Uterus (tissue), 4 donors: ENCODE measurements around the gene FRMD7. TPM values are rescaled to one million over a fixed set of nuclear protein-coding genes. Genes with fewer than 3 reads are reported as not detected.
"Not testable (repeated sequence)": the region's sequence is repeated elsewhere in the genome, so short reads cannot be mapped to it uniquely, and the experiment has no call there.

Source experiments
- DNase-seq, 2 donors: peaks; one replicate each; pipeline ENCODE4 v3.0.0-alpha.2; 2019 to 2020
- H3K27ac ChIP-seq, 2 donors: fragments of 200-600 bp; sonication (generic); 1 replicate in 1 of 2; 2 replicates in 1 of 2; pipeline ENCODE4 v1.5.1; 2016 to 2018
- H3K27me3 ChIP-seq, 2 donors: fragments of 200-600 bp; sonication (generic); one replicate each; pipeline ENCODE4 v1.5.1; 2018 to 2019; ENCODE audit warnings: control low read depth in 1 of 2
- H3K36me3 ChIP-seq, 2 donors: fragments of 200-600 bp; sonication (generic); one replicate each; pipeline ENCODE4 v1.5.1; 2019; ENCODE audit warnings: control low read depth in 1 of 2
- H3K4me1 ChIP-seq, 2 donors: fragments of 200-600 bp; sonication (generic); one replicate each; pipeline ENCODE4 v1.5.1; 2018 to 2019; ENCODE audit warnings: control low read depth in 1 of 2
- H3K4me3 ChIP-seq, 2 donors: fragments of 200-600 bp; sonication (generic); 1 replicate in 1 of 2; 2 replicates in 1 of 2; pipeline ENCODE4 v1.5.1; 2018 to 2019; ENCODE audit warnings: mild to moderate bottlenecking in 1 of 2
- H3K9me3 ChIP-seq, 2 donors: fragments of 200-600 bp; sonication (generic); one replicate each; pipeline ENCODE4 v1.5.1; 2019; ENCODE audit warnings: control low read depth in 1 of 2
- POLR2A ChIP-seq, 2 donors: fragments of 450-650 bp; IDR thresholded peaks; one replicate each; pipeline ENCODE4 v1.6.1; 2016; ENCODE audit warnings: antibody characterized with exemption in 2 of 2, mild to moderate bottlenecking in 1 of 2, moderate library complexity in 1 of 2
- intact Hi-C: fragments of 100-400 bp; cut with DNase I; formaldehyde crosslinking; loops from one replicate; pipeline ENCODE4 v1.15.1; 2023; ENCODE audit warnings: low total_unique reads
- total RNA-seq, 4 donors: library from RNA; depleted of rRNA in 3 of 4; stranded (reverse); fragments of >200 nt in 3 of 4; gene quantifications; one replicate each; pipeline versions ENCODE4 v1.1.0 to v1.2.4, GENCODE V29; 2014 to 2023
- TF ChIP-seq, protein P1 (sequence below), 4 experiments: fragments of 200-600 bp in 2 of 4; fragments of 450-650 bp in 2 of 4; sonication (generic) in 2 of 4; IDR thresholded peaks; one replicate each; pipeline ENCODE4 v1.5.1; 2016 to 2019; ENCODE audit warnings: antibody characterized with exemption in 4 of 4, mild to moderate bottlenecking in 2 of 4, moderate library complexity in 1 of 4
- donor health status: DM: yes; HTN: yes; CAD: no.

Gene FRMD7
- total RNA-seq, 4 donors from 2014 or later = 1.6 to 5.9 (median 3.9) TPM

DNA sequence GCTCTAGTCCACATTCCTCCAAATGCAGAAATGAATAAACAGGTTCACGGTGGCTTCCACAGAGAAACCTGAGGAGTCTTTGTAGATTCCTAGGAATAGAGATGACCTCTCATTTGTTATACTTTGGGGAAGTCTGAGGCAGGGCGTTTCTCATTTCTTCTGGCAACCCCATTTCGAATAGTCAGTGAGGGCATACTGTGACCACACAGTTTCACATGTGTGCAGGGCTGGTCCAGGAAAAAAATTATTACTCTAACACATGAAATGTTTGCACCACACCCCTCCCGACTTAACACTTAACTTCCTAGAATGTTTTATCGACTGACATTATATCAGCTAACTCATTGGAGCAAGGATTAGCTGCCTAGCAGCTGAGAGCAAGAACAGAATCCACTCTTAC is 12.0 kb downstream of the FRMD7 start:
- H3K4me3 ChIP-seq = no peak overlapping the region
- intact Hi-C loops = no loop called here
- H3K9me3 ChIP-seq = no peaks in the 10 kb centered on the region
- no peak overlapping the region for H3K27ac ChIP-seq
- TF ChIP-seq POLR2A (IDR thresholded peaks at IDR 0.05) = no peak
- TF ChIP-seq, protein P1, sequence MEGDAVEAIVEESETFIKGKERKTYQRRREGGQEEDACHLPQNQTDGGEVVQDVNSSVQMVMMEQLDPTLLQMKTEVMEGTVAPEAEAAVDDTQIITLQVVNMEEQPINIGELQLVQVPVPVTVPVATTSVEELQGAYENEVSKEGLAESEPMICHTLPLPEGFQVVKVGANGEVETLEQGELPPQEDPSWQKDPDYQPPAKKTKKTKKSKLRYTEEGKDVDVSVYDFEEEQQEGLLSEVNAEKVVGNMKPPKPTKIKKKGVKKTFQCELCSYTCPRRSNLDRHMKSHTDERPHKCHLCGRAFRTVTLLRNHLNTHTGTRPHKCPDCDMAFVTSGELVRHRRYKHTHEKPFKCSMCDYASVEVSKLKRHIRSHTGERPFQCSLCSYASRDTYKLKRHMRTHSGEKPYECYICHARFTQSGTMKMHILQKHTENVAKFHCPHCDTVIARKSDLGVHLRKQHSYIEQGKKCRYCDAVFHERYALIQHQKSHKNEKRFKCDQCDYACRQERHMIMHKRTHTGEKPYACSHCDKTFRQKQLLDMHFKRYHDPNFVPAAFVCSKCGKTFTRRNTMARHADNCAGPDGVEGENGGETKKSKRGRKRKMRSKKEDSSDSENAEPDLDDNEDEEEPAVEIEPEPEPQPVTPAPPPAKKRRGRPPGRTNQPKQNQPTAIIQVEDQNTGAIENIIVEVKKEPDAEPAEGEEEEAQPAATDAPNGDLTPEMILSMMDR (IDR thresholded peaks at IDR 0.05) = no peak
- no peaks in the 10 kb centered on the region for H3K36me3 ChIP-seq
- no peaks in the 10 kb centered on the region for H3K4me1 ChIP-seq
- H3K27me3 ChIP-seq = no peaks in the 10 kb centered on the region
- DNase-seq = no peak

DNA sequence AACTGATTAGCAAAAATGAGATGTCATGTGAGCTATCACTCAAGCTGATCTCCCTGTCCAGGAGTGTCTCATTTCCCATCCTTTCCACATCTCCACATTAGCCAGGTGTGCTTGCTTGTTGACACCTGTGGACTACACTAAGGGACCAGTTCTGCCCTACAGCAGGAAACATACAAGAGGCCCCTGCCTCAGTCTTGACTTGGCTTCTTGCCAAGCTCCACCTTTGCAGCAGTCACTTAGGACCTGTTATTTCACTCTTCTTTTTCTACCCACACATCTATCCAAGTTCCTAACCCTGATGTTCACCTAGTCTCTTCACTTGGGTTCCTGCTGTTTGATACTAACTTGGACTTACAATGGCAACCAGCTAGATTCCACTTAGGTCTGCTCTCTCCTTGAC is 13.2 kb downstream of the FRMD7 start:
- intact Hi-C loops = no loop called here
- DNase-seq = no peak
- Histone ChIP-seq H3K27ac (no peak overlapping the region), H3K36me3 (no peaks in the 10 kb centered on the region), H3K27me3 (no peaks in the 10 kb centered on the region), H3K9me3 (no peaks in the 10 kb centered on the region), H3K4me1 (no peaks in the 10 kb centered on the region), H3K4me3 (no peak overlapping the region)
- TF ChIP-seq, protein P1 (IDR thresholded peaks at IDR 0.05) = no peak
- TF ChIP-seq POLR2A (IDR thresholded peaks at IDR 0.05) = no peak

DNA sequence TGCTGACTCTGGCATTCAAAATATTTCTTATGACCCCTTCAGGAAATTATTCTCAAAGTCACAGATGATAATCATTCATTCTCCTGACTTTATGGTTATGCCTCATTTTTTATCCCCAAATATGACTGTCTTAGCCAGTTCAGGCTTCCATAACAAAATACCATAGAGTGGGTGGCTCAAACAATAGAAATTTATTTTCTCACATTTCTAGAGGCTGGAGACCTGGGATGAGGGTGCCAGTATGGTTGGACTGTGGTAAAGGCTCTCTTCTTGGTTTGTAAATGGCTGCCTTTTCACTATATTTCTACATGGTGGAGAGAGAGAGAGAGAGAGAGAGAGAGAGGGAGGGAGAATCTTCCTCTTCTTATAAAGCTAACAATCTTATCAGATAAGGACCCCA is 20.5 kb downstream of the FRMD7 start:
- Histone ChIP-seq H3K27me3 (no peaks in the 10 kb centered on the region), H3K27ac (peak overlapping the region; percentile 43 to 44), H3K36me3 (no peaks in the 10 kb centered on the region), H3K9me3 (no peaks in the 10 kb centered on the region), H3K4me1 (no peaks in the 10 kb centered on the region), H3K4me3 (no peak overlapping the region)
- no peak for TF ChIP-seq POLR2A (IDR thresholded peaks at IDR 0.05)
- TF ChIP-seq, protein P1 (IDR thresholded peaks at IDR 0.05) = no peak
- DNase-seq = no peak
- intact Hi-C loops = no loop called here

DNA sequence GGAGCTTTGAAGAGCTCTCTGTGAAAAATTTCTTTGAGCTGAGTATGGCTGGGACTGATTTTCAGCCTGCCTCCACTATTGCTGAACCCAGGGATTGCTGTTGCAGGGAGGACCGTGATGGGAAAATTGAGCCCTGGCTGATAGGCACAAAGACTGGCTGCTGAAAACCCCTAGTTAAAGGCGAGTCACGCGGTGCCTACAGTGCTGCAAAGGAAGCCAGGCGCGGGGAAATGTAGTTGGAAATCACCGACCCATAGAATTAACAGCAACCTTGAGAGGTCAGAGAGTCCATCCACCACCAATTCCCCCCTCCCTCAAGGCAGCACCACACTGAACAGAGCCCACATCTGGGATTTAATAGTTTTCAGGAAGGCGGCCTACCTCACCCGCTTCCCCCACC is 26.0 kb downstream of the FRMD7 start:
- intact Hi-C loops = no loop called here
- Histone ChIP-seq H3K4me3 (no peak overlapping the region), H3K4me1 (no peaks in the 10 kb centered on the region), H3K9me3 (no peaks in the 10 kb centered on the region), H3K27ac (peak overlapping the region in 1 of 2 donors; percentile 31), H3K27me3 (no peaks in the 10 kb centered on the region), H3K36me3 (no peaks in the 10 kb centered on the region)
- TF ChIP-seq POLR2A (IDR thresholded peaks at IDR 0.05) = no peak
- TF ChIP-seq, protein P1 (IDR thresholded peaks at IDR 0.05) = no peak
- DNase-seq = no peak

DNA sequence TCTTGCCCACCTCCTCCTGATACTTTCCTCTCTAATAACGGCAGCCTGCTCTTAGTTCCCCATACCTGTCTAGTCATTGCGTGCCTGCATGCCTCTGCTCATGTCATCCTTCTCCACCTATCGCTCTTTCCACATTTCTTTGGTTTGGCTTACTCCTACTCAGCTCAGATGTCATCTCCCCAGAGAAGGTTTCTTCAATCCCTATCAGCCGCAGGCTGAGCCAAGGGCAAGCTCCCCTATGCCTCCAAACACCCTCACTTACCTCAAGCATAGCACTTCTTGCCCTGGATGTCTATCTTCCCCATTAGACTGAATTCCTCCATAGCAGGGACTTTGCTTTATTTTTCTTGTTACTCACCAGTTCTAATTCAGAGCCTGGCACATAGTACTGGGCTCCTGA is 26.6 kb downstream of the FRMD7 start:
- Histone ChIP-seq H3K36me3 (no peaks in the 10 kb centered on the region), H3K27ac (peak overlapping the region in 1 of 2 donors; percentile 31), H3K4me3 (no peak overlapping the region), H3K27me3 (no peaks in the 10 kb centered on the region), H3K4me1 (no peaks in the 10 kb centered on the region), H3K9me3 (no peaks in the 10 kb centered on the region)
- intact Hi-C loops = no loop called here
- TF ChIP-seq, protein P1 (IDR thresholded peaks at IDR 0.05) = no peak
- no peak for TF ChIP-seq POLR2A (IDR thresholded peaks at IDR 0.05)
- DNase-seq = no peak

DNA sequence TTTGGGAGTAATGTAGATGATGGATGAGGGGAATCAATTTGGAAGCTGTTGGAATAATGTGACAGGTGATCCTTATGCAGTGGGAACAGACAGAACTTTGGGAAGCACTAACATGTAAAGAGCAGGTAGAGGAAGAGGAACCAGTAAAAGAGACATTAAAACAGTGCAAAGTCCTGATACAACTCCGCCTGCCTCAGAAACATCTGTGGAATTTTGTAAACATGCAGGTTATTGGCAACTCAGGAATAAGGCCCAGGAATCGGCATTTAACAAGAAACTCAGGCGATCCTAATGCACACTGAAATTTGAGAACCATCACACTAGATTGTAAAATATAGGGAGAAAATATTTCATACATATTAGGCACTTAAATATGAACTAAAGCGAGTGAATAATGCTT is 29.1 kb downstream of the FRMD7 start:
- H3K36me3 ChIP-seq, intact Hi-C loops, H3K4me1 ChIP-seq, DNase-seq, H3K27me3 ChIP-seq, H3K9me3 ChIP-seq, H3K27ac ChIP-seq, H3K4me3 ChIP-seq: not testable (repeated sequence)
